D721Med (cell line): ENCODE results near the gene MYBPH.

Experiments
- DNase-seq: peaks from one replicate; pipeline ENCODE4 v3.0.0; 2011; ENCODE audit warnings: low spot score; ENCODE audit not compliant: insufficient read length
- FAIRE-seq: peaks from 2 replicates; lab custom pipeline; 2011; peaks lifted over from hg19 to GRCh38; lab: Jason Lieb, UNC
- CTCF ChIP-seq: IDR thresholded peaks from 2 replicates; pipeline ENCODE4 v1.5.1; 2012; ENCODE audit warnings: mild to moderate bottlenecking, control low read depth; ENCODE audit not compliant: insufficient read depth; ENCODE audit errors: missing control alignments

MYBPH gene

DNA sequence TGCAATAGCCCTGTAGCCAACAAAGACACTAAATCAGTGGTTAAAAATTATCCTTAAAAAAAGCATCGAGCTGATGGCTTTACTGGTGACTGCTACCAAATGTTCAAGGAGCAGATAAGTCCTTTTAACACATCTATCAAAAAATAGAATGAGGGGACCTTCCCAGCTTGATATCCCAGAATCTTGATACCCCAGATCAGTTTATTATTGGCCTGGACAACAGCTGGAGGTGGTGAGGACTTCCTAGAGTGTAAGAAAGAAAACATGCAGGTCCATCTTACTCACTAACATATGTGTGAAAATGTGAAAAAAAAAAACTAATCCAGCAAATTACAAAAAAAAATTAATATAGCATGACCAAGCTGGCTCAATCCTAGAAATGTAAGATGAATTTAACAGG lies 32.6 kb upstream of the MYBPH start:
- DNase-seq (no peak), FAIRE-seq (no peak)
- TF ChIP-seq CTCF = no peak

- no peak for TF ChIP-seq CTCF
- no peak for DNase-seq
- peak; percentile 73 for FAIRE-seq
Observed at GRCh38 chr1:203207751-203208150, 32.1 kb upstream of the MYBPH start.

GRCh38 chr1:203206129-203206687 lies 30.6 kb upstream of the MYBPH start:
- DNase-seq (no peak), FAIRE-seq (no peak)
- TF ChIP-seq CTCF = no peak

DNA sequence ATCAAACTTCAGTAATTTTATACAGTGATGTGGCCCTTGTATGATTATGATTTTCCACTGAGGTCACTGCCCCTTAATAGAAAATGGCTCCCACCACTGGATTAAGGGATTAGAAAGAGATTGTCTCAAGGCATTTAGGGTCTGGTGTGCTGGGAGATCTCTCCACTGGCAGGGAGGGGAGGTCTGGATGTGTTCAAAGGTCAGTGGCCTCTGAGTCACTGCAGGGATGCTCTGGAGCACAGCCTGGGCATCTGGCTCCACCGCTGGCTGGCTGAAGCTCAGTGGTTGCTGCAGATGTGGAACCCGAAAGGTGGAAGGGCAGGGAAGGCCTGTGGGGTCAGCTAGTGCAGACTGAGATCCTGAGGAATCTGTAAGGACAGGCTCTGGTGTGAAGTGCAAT lies 29.1 kb upstream of the MYBPH start:
- FAIRE-seq = no peak
- no peak for TF ChIP-seq CTCF
- no peak for DNase-seq

- no peak for FAIRE-seq
- no peak for TF ChIP-seq CTCF
- no peak for DNase-seq
Observed at GRCh38 chr1:203202431-203203245, 27.0 kb upstream of the MYBPH start.

DNA sequence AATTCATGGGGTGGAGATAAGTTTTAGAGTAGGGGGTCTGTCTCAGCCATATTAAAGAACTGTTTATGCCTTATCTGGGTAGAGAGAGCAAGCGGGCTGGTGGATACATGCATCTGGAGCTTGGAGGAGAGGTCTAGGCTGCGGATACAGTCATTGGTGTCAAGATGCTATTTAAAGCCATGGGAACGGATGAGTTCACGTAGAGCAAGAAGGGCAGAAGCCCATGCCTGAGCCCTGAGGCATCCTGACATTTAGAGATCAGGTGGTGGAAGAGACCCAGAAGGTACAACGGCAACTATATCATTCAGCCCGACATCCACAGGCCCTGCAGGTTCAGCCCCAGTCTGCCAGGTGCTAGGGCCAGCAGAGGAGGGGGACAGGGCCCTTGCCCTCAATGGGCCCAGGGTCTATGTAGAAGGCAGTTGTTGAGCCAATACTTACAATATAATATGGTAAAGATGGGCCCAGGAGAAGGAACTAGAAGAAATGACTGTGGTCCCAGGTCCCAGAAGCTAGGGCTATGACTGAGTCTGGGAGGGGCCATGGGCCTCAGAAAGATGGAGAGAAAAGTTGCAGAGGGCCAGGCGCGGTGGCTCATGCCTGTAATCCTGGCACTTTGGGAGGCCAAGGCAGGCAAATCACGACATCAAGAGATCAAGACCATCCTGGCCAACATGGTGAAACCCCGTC lies 26.0 kb upstream of the MYBPH start:
- no peak for DNase-seq
- no peak for FAIRE-seq
- TF ChIP-seq CTCF = no peak
